ENCODE results near the gene ENC1. TPM values are rescaled to one million over a fixed set of nuclear protein-coding genes. Genes with fewer than 3 reads are reported as not detected.
"Not testable (repeated sequence)": the region's sequence is repeated elsewhere in the genome, so short reads cannot be mapped to it uniquely, and the experiment has no call there.

Gene ENC1
- polyA plus RNA-seq (2013, experiment 1 of 2) = 138 TPM
- polyA plus RNA-seq (2013, experiment 2 of 2) = 107 TPM

GRCh38 chr5:74640450-74640953 lies at the start of gene ENC1:
ENC1 (minus strand) TSS chr5:74640728; CDS start chr5:74636485, 4,243 bp downstream.
- H3K27ac ChIP-seq (ENCODE audit: low read depth, low read length, severe bottlenecking) = peak within 1 kb of the TSS; percentile 94
- peaks cover 39% of the 10 kb centered on the region for H3K36me3 ChIP-seq (ENCODE audit: control insufficient read depth, insufficient read depth, low read length)
- no peaks in the 10 kb centered on the region for H3K9me3 ChIP-seq (ENCODE audit: control insufficient read depth, low read length)
- peaks cover 45% of the 10 kb centered on the region for H3K4me1 ChIP-seq (ENCODE audit: control insufficient read depth, insufficient read depth, low read length, poor library complexity, severe bottlenecking)
- H3K4me3 ChIP-seq (ENCODE audit: extremely low read depth, insufficient read depth, low read length, poor library complexity, severe bottlenecking) = peak within 1 kb of the TSS; percentile 94
- 0% methylated on average over 38 to 45 of the region's 59 CpGs for WGBS, 2 experiments (ENCODE audit: insufficient coverage in 2 of 2)

DNA sequence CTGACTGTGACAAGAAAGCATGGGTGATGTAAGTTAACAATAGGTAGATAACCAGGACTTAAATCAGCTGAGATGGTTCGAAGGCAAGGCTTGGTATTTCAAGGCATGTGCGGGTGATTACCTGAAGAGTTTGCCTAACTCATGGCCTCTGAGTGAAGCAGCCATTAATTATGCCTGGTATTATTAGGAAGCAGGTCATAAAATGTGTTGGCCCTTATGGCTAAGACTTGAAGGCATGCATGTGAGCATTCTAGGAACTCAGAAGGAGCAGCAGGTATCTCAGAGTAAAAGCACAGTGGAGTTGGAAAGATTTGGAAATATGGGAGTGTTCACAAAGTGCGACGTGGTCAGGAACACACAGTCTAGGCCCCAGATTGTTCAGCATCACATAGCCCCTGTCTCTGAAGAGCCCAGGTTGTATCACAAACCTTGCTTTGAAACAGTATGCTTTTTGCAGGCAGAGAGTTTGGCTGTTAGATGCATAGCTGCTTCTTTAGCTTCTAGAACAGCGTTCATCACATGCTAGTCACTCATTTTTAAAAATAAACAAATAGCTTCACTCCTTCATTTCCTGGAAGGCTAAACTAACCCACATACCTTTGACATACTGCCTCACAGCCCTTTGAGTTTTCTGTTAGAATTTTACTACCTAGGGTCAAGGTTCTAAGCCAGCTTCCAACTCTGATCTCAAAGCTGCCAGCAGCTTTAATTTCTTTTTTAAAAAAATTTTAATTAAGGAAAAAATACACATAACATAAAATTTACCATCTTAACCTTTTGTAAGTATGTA lies 46.6 kb upstream of the ENC1 start:
- H3K9me3 ChIP-seq (ENCODE audit: control insufficient read depth, low read length) = no peaks in the 10 kb centered on the region
- WGBS, 2 experiments (ENCODE audit: insufficient coverage in 2 of 2) = 96% methylated on average over 5 of the region's 5 CpGs
- no peak overlapping the region for H3K27ac ChIP-seq (ENCODE audit: low read depth, low read length, severe bottlenecking)
- no peak overlapping the region for H3K4me3 ChIP-seq (ENCODE audit: extremely low read depth, insufficient read depth, low read length, poor library complexity, severe bottlenecking)
- peaks cover 25% of the 10 kb centered on the region for H3K36me3 ChIP-seq (ENCODE audit: control insufficient read depth, insufficient read depth, low read length)
- H3K4me1 ChIP-seq (ENCODE audit: control insufficient read depth, insufficient read depth, low read length, poor library complexity, severe bottlenecking) = peaks cover 14% of the 10 kb centered on the region

GRCh38 chr5:74685979-74686631 lies 45.6 kb upstream of the ENC1 start:
- Histone ChIP-seq H3K36me3 (ENCODE audit: control insufficient read depth, insufficient read depth, low read length) (peaks cover 23% of the 10 kb centered on the region), H3K4me3 (ENCODE audit: extremely low read depth, insufficient read depth, low read length, poor library complexity, severe bottlenecking) (peak overlapping the region; percentile 84), H3K9me3 (ENCODE audit: control insufficient read depth, low read length) (no peaks in the 10 kb centered on the region), H3K27ac (ENCODE audit: low read depth, low read length, severe bottlenecking) (no peak overlapping the region), H3K4me1 (ENCODE audit: control insufficient read depth, insufficient read depth, low read length, poor library complexity, severe bottlenecking) (peaks cover 14% of the 10 kb centered on the region)
- WGBS, 2 experiments (ENCODE audit: insufficient coverage in 2 of 2) = 70 to 72% methylated on average over 9 of the region's 10 CpGs

DNA sequence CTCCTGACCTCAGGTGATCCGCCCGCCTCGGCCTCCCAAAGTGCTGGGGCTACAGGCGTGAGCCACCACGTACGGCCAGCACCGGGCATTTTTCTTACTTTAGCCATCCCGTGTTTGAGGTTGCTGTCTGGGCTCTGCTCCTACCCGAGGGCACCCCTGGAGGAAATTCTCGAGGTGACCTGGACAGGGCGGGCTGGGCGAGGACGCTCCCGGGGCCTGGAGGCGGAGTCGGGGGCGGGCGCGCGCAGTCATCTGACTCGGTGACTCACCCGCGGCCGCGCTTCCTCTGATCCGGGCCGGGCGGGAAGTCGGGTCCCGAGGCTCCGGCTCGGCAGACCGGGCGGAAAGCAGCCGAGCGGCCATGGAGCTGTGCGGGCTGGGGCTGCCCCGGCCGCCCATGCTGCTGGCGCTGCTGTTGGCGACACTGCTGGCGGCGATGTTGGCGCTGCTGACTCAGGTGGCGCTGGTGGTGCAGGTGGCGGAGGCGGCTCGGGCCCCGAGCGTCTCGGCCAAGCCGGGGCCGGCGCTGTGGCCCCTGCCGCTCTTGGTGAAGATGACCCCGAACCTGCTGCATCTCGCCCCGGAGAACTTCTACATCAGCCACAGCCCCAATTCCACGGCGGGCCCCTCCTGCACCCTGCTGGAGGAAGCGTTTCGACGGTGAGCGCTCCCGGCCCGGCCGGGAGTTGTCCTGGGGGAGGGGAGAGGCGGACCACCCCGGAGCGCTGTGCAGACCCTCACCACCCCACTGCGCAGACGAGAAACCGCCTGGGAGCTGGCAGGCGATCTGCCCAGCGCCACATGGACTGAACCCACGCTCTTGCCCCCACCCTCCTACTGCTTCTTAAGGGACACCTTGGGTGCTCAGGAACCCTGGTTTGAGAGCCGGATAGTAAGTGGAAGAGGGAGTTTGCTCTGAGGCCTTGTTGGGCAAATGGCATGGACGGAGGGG lies 44.6 kb upstream of the ENC1 start, which contains the start of gene HEXB:
Gene HEXB, plus strand, starts transcription at position 334 of the 952 bp plus-strand sequence. Its CDS starts 28 bp downstream, at position 362.
- Histone ChIP-seq H3K4me3 (ENCODE audit: extremely low read depth, insufficient read depth, low read length, poor library complexity, severe bottlenecking) (peak within 1 kb of the TSS; percentile 84), H3K27ac (ENCODE audit: low read depth, low read length, severe bottlenecking) (peak within 1 kb of the TSS; percentile 8), H3K9me3 (ENCODE audit: control insufficient read depth, low read length) (no peaks in the 10 kb centered on the region), H3K36me3 (ENCODE audit: control insufficient read depth, insufficient read depth, low read length) (peaks cover 15% of the 10 kb centered on the region), H3K4me1 (ENCODE audit: control insufficient read depth, insufficient read depth, low read length, poor library complexity, severe bottlenecking) (peaks cover 14% of the 10 kb centered on the region)
- WGBS, 2 experiments (ENCODE audit: insufficient coverage in 2 of 2) = 8 to 18% methylated on average over 28 to 57 of the region's 78 CpGs

GRCh38 chr5:74679966-74680365 lies 39.4 kb upstream of the ENC1 start:
- H3K9me3 ChIP-seq (ENCODE audit: control insufficient read depth, low read length) = no peaks in the 10 kb centered on the region
- peaks cover 3% of the 10 kb centered on the region for H3K4me1 ChIP-seq (ENCODE audit: control insufficient read depth, insufficient read depth, low read length, poor library complexity, severe bottlenecking)
- no peaks in the 10 kb centered on the region for H3K36me3 ChIP-seq (ENCODE audit: control insufficient read depth, insufficient read depth, low read length)
- WGBS, 2 experiments (ENCODE audit: insufficient coverage in 2 of 2) = 75 to 88% methylated on average over 3 of the region's 4 CpGs
- H3K27ac ChIP-seq (ENCODE audit: low read depth, low read length, severe bottlenecking) = no peak overlapping the region
- no peak overlapping the region for H3K4me3 ChIP-seq (ENCODE audit: extremely low read depth, insufficient read depth, low read length, poor library complexity, severe bottlenecking)

DNA sequence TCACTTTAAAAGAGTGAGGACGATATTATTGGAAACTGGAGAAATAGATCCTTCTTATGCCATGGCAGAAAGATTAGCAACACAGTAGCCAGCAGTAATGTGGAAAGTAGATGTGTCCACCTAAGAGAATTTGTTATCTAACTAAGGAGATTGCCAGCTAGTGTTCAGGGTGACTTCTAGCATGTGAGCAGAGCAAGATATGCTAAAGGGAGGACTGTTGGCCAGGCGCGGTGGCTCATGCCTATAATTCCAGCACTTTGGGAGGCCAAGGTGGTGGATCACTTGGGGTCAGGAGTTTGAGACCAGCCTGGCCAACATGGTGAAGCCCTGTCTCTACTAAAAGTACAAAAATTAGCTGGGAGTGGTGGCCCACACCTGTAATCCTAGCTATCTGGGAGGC lies 38.8 kb upstream of the ENC1 start:
- not testable (repeated sequence) for H3K4me3 ChIP-seq (ENCODE audit: extremely low read depth, insufficient read depth, low read length, poor library complexity, severe bottlenecking); H3K27ac ChIP-seq (ENCODE audit: low read depth, low read length, severe bottlenecking); H3K4me1 ChIP-seq (ENCODE audit: control insufficient read depth, insufficient read depth, low read length, poor library complexity, severe bottlenecking); H3K9me3 ChIP-seq (ENCODE audit: control insufficient read depth, low read length); H3K36me3 ChIP-seq (ENCODE audit: control insufficient read depth, insufficient read depth, low read length)
- WGBS, 2 experiments (ENCODE audit: insufficient coverage in 2 of 2) = 90 to 100% methylated on average over 3 of the region's 3 CpGs

- not testable (repeated sequence) for H3K4me3 ChIP-seq (ENCODE audit: extremely low read depth, insufficient read depth, low read length, poor library complexity, severe bottlenecking); H3K36me3 ChIP-seq (ENCODE audit: control insufficient read depth, insufficient read depth, low read length); H3K4me1 ChIP-seq (ENCODE audit: control insufficient read depth, insufficient read depth, low read length, poor library complexity, severe bottlenecking); H3K27ac ChIP-seq (ENCODE audit: low read depth, low read length, severe bottlenecking); H3K9me3 ChIP-seq (ENCODE audit: control insufficient read depth, low read length)
- WGBS, 2 experiments (ENCODE audit: insufficient coverage in 2 of 2) = 80% methylated on average over 1 of the region's 3 CpGs; no CpG with 5 or more reads in 1 of the 2 experiments
Measured at GRCh38 chr5:74678123-74678522, 37.6 kb upstream of the ENC1 start.

DNA sequence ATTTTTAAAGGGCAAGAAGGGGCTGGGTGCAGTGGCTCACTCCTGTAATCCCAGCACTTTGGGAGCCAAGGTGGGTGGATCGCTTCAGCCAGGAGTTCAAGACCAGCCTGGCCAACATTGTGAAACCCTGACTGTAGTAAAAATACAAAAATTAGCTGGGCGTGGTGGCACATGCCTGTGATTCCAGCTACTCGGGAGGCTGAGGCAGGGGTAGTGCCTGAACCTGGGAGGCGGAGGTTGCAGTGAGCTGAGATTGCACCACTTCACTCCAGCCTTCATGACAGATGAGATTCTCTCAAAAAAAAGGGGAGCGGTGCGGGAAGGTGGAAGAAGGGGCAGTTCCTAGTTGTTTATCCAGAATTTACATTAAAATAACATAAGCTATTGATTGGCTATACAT lies 35.9 kb upstream of the ENC1 start:
- not testable (repeated sequence) for H3K4me1 ChIP-seq (ENCODE audit: control insufficient read depth, insufficient read depth, low read length, poor library complexity, severe bottlenecking); H3K4me3 ChIP-seq (ENCODE audit: extremely low read depth, insufficient read depth, low read length, poor library complexity, severe bottlenecking); H3K27ac ChIP-seq (ENCODE audit: low read depth, low read length, severe bottlenecking); H3K9me3 ChIP-seq (ENCODE audit: control insufficient read depth, low read length); H3K36me3 ChIP-seq (ENCODE audit: control insufficient read depth, insufficient read depth, low read length)
- WGBS, 2 experiments (ENCODE audit: insufficient coverage in 2 of 2) = 93 to 100% methylated on average over 2 to 4 of the region's 6 CpGs

DNA sequence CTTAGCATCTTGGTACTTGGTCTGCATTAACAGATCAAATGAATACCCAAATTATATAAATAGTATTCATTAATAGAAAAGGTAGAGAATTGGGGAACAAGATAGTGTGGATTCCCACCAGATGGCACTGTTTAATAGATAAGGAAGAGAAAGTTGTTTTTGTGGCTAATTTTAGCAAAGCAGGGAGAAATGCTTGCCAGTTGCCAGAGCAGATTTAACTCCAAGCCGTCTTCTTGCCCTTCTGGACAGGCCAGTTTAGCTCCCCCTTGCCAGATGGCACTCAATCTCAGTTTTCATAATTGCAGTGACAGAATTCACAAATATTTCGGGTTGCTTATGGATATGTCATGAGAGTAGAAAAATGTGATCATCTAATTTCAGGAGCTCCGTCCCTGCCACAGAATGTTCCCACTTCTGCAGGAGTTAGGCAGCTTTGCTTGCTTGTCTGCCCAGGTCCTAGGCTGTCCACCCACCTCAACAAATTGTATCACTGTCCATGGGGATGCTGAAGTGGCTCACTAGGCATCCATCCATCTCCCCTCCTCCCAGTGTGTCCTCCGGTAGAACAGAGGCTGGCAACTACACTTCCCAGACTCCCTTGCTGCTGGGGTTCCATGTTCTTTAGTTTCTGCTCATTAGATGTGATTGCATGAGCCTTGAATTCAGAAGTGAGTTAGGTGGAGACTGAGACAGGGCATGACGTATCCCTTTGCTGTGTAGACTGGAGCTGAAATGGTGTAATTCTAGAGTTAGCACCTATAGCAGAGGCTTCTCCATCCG lies 32.7 kb upstream of the ENC1 start:
- H3K27ac ChIP-seq (ENCODE audit: low read depth, low read length, severe bottlenecking) = no peak overlapping the region
- no peaks in the 10 kb centered on the region for H3K4me1 ChIP-seq (ENCODE audit: control insufficient read depth, insufficient read depth, low read length, poor library complexity, severe bottlenecking)
- no peak overlapping the region for H3K4me3 ChIP-seq (ENCODE audit: extremely low read depth, insufficient read depth, low read length, poor library complexity, severe bottlenecking)
- no peaks in the 10 kb centered on the region for H3K9me3 ChIP-seq (ENCODE audit: control insufficient read depth, low read length)
- WGBS, 2 experiments (ENCODE audit: insufficient coverage in 2 of 2) = 80 to 89% methylated on average over 4 to 6 of the region's 6 CpGs
- no peaks in the 10 kb centered on the region for H3K36me3 ChIP-seq (ENCODE audit: control insufficient read depth, insufficient read depth, low read length)

Data from mesodermal cell (in vitro differentiated cells).